Glutamatergic neuron (in vitro differentiated cells): ENCODE results near the gene ZNF513. TPM values are rescaled to one million over a fixed set of nuclear protein-coding genes. Genes with fewer than 3 reads are reported as not detected.
A peak's percentile ranks its signal among the peaks of the same experiment; 100 is the strongest.

ENCODE experiments used
- DNase-seq: peaks from one replicate; pipeline ENCODE4 v3.0.0; 2022
- H3K27ac Mint-ChIP-seq: one replicate; pipeline ENCODE4 v1.8.0; 2020; ENCODE audit warnings: mild to moderate bottlenecking, mixed read lengths, inconsistent platforms; ENCODE audit not compliant: unreplicated experiment
- H3K27me3 Mint-ChIP-seq: one replicate; pipeline ENCODE4 v1.8.0; 2020; ENCODE audit warnings: mild to moderate bottlenecking, moderate library complexity, mixed read lengths, inconsistent platforms; ENCODE audit not compliant: unreplicated experiment
- H3K36me3 Mint-ChIP-seq: one replicate; pipeline ENCODE4 v1.8.0; 2020; ENCODE audit warnings: mild to moderate bottlenecking, mixed read lengths, inconsistent platforms; ENCODE audit not compliant: unreplicated experiment
- H3K4me1 Mint-ChIP-seq: one replicate; pipeline ENCODE4 v1.8.0; 2020; ENCODE audit warnings: mild to moderate bottlenecking, low read depth, mixed read lengths, inconsistent platforms; ENCODE audit not compliant: unreplicated experiment
- H3K4me3 Mint-ChIP-seq: one replicate; pipeline ENCODE4 v1.8.0; 2020; ENCODE audit warnings: mild to moderate bottlenecking, mixed read lengths, inconsistent platforms; ENCODE audit not compliant: unreplicated experiment
- H3K9me3 Mint-ChIP-seq: one replicate; pipeline ENCODE4 v1.8.0; 2020; ENCODE audit warnings: mild to moderate bottlenecking, moderate library complexity, mixed read lengths, inconsistent platforms; ENCODE audit not compliant: unreplicated experiment
- CTCF ChIP-seq: fragments of 200-600 bp; sonication (generic); IDR thresholded peaks from one replicate; pipeline ENCODE4 v1.5.0; 2021; ENCODE audit not compliant: partially characterized antibody, unreplicated experiment
- total RNA-seq: library from RNA; stranded (reverse); fragmentation: NEBNext Ultra II Directional; extraction: Animal tissue kit (Norgen Biotek cat#: 25700); gene quantifications from one replicate; pipeline ENCODE4 v1.2.1, GENCODE V29; 2021; ENCODE audit not compliant: unreplicated experiment

Gene ZNF513
- total RNA-seq, 1 donor from 2014 or later, result 30.2 TPM

- peak overlapping the region; percentile 90 for H3K27ac Mint-ChIP-seq
- no peak for TF ChIP-seq CTCF
- H3K27me3 Mint-ChIP-seq, result peaks cover 8% of the 10 kb centered on the region
- peaks cover 18% of the 10 kb centered on the region for H3K9me3 Mint-ChIP-seq
- no peak for DNase-seq
- H3K4me1 Mint-ChIP-seq, result peaks cover 15% of the 10 kb centered on the region
- peaks cover 6% of the 10 kb centered on the region for H3K36me3 Mint-ChIP-seq
- peak overlapping the region; percentile 98 for H3K4me3 Mint-ChIP-seq
These were observed 11.0 kb downstream of the ZNF513 start for GRCh38 chr2:27369471-27370025.

- Mint-ChIP-seq H3K27me3 (no peaks in the 10 kb centered on the region), H3K9me3 (peaks cover 4% of the 10 kb centered on the region), H3K4me3 (no peak overlapping the region), H3K36me3 (no peaks in the 10 kb centered on the region), H3K4me1 (peaks cover 3% of the 10 kb centered on the region), H3K27ac (no peak overlapping the region)
- DNase-seq, result no peak
- TF ChIP-seq CTCF, result no peak
These were observed 16.6 kb downstream of the ZNF513 start for GRCh38 chr2:27363933-27364332.

- Mint-ChIP-seq H3K36me3 (no peaks in the 10 kb centered on the region), H3K27ac (no peak overlapping the region), H3K4me1 (no peaks in the 10 kb centered on the region), H3K9me3 (peaks cover 5% of the 10 kb centered on the region), H3K27me3 (peaks cover 2% of the 10 kb centered on the region), H3K4me3 (no peak overlapping the region)
- no peak for TF ChIP-seq CTCF
- no peak for DNase-seq
These were observed 17.7 kb downstream of the ZNF513 start for GRCh38 chr2:27362678-27363420.

GRCh38 chr2:27356382-27357181 lies 24.0 kb downstream of the ZNF513 start, which contains the start of gene GTF3C2:
TSS of gene GTF3C2 (minus strand) at chr2:27356764. CDS start at chr2:27343554, 13,210 bp downstream.
- peaks cover 10% of the 10 kb centered on the region for H3K4me1 Mint-ChIP-seq
- peak within 1 kb of the TSS; percentile 100 for H3K27ac Mint-ChIP-seq
- peak within 1 kb of the TSS; percentile 100 for H3K4me3 Mint-ChIP-seq
- peak; percentile 95 for DNase-seq
- peaks cover 14% of the 10 kb centered on the region for H3K27me3 Mint-ChIP-seq
- TF ChIP-seq CTCF, result no peak
- no peaks in the 10 kb centered on the region for H3K36me3 Mint-ChIP-seq
- peaks cover 19% of the 10 kb centered on the region for H3K9me3 Mint-ChIP-seq
